GM18507 (cell line): ENCODE data around the gene C6orf120.
A peak's percentile ranks its signal among the peaks of the same experiment; 100 is the strongest.

ENCODE experiments used
- DNase-seq: peaks from one replicate; pipeline ENCODE4 v3.0.0; 2011; ENCODE audit warnings: low read depth; ENCODE audit not compliant: insufficient read length; ENCODE audit errors: extremely low spot score
- FAIRE-seq: peaks from 2 replicates; lab custom pipeline; 2011; peaks lifted over from hg19 to GRCh38; lab: Jason Lieb, UNC

Gene C6orf120

GRCh38 chr6:169701954-169702839 lies at the start of gene C6orf120, which contains the start of gene WDR27:
Gene C6orf120, plus strand, starts transcription at chr6:169702126. Its CDS starts 334 bp downstream, at chr6:169702460.
Gene WDR27, minus strand, starts transcription at chr6:169702029. Its CDS starts 13,024 bp downstream, at chr6:169689005.
- FAIRE-seq (peak; percentile 94), DNase-seq (peak; percentile 90)

GRCh38 chr6:169652896-169653295 lies 49.0 kb upstream of the C6orf120 start:
- DNase-seq (no peak), FAIRE-seq (no peak)

- DNase-seq: no peak
- FAIRE-seq: no peak
These were observed 48.2 kb upstream of the C6orf120 start for GRCh38 chr6:169653691-169654090.

GRCh38 chr6:169654598-169655391 lies 47.1 kb upstream of the C6orf120 start:
- DNase-seq: peak; percentile 39
- peak; percentile 44 for FAIRE-seq

- FAIRE-seq (no peak), DNase-seq (no peak)
These were observed 45.2 kb upstream of the C6orf120 start for GRCh38 chr6:169656546-169657283.

GRCh38 chr6:169657284-169657610 lies 44.7 kb upstream of the C6orf120 start:
- DNase-seq (no peak), FAIRE-seq (no peak)

GRCh38 chr6:169659820-169660610 lies 41.9 kb upstream of the C6orf120 start:
- DNase-seq (no peak), FAIRE-seq (no peak)

GRCh38 chr6:169660751-169661390 lies 41.1 kb upstream of the C6orf120 start:
- FAIRE-seq: no peak
- DNase-seq: no peak

- FAIRE-seq (no peak), DNase-seq (no peak)
These were observed 40.6 kb upstream of the C6orf120 start for GRCh38 chr6:169661391-169661756.

- DNase-seq: no peak
- no peak for FAIRE-seq
These were observed 38.5 kb upstream of the C6orf120 start for GRCh38 chr6:169663468-169663867.

- DNase-seq: no peak
- FAIRE-seq: no peak
These were observed 37.7 kb upstream of the C6orf120 start for GRCh38 chr6:169664227-169664626.

GRCh38 chr6:169665289-169665688 lies 36.6 kb upstream of the C6orf120 start:
- DNase-seq: no peak
- no peak for FAIRE-seq

GRCh38 chr6:169666441-169666840 lies 35.5 kb upstream of the C6orf120 start:
- FAIRE-seq: no peak

GRCh38 chr6:169667716-169668115 lies 34.2 kb upstream of the C6orf120 start:
- FAIRE-seq (no peak), DNase-seq (no peak)

More at GRCh38 chr6:169666441-169666840, 35.5 kb upstream of the C6orf120 start:
- no peak for DNase-seq

GRCh38 chr6:169668203-169668847 lies 33.6 kb upstream of the C6orf120 start:
- FAIRE-seq (no peak), DNase-seq (no peak)

GRCh38 chr6:169669147-169669546 lies 32.8 kb upstream of the C6orf120 start:
- no peak for DNase-seq
- FAIRE-seq: no peak

- DNase-seq (no peak), FAIRE-seq (no peak)
These were observed 32.0 kb upstream of the C6orf120 start for GRCh38 chr6:169669889-169670288.

GRCh38 chr6:169671563-169671962 lies 30.4 kb upstream of the C6orf120 start:
- DNase-seq: no peak

More at GRCh38 chr6:169671563-169671962, 30.4 kb upstream of the C6orf120 start:
- no peak for FAIRE-seq
